OCI-M2 (cell line): ENCODE data around the gene MAN2C1.
"Not testable (repeated sequence)": the region's sequence is repeated elsewhere in the genome, so short reads cannot be mapped to it uniquely, and the experiment has no call there.

Experiments used
- DNase-seq: peaks from one replicate; lab custom pipeline; 2025; ENCODE audit not compliant: unreplicated experiment; lab: John Stamatoyannopoulos, UW

The MAN2C1 gene

DNA sequence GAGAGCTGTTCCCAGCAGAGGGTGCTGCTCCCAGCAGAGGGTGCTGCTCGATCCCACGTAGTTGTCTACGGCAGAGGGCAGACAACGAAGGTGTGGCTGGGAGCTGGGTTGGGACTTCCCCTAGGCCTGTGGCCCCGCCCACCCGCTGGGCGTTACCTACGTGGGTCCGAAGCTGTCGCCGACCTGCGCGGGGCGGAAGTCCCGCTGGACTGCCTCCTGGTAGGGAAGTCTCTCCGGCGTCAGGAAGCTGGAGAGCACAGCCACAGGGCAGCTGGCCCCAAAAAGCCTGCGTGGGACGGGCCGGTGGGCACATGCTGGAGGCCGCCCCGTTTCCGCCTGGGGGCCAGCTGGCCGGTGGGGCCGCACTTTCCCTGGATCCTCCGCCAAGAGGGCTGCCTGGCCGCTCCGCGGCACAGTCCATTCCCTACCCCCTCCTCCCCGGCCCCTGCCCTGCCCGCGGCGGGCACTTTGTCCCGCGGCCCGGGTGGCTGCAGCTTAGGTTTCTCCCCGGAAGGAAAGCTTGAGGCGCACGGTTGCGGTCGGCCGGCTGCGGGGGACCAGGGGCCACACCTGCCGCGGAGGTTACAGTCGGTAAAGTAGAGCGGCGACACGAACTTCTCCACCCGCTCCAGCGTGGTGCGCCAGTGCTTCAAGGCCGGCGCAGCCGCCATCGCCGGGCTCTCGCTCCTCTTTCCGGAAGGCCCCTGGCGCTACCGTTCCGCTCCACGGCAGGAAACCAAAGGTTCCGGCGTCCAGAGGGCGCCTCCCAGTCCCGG is at the start of gene MAN2C1:
TSS of gene MAN2C1 (minus strand) at position 695 of the 776 bp plus-strand sequence. CDS start at position 671, 24 bp downstream.
- peak; percentile 80 for DNase-seq

DNA sequence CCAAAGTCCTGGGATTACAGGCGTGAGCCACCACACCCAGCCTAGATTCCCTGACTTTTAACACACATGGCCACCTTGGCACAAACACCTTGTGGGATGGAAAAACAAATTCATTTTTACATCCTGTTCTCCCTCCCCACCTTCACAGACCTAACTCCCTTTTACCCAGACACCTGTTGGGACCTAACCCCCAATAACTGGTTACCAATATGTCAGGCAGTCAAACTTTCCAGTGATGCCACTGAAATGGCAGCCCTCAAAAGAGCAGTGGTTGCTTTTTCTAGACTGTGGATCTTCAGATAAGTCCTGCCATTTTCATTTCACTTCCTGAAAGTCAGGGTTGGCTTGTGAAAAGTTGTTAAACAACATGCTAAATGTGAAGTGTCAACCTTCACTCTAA is 48.2 kb upstream of the MAN2C1 start:
- DNase-seq: no peak

DNA sequence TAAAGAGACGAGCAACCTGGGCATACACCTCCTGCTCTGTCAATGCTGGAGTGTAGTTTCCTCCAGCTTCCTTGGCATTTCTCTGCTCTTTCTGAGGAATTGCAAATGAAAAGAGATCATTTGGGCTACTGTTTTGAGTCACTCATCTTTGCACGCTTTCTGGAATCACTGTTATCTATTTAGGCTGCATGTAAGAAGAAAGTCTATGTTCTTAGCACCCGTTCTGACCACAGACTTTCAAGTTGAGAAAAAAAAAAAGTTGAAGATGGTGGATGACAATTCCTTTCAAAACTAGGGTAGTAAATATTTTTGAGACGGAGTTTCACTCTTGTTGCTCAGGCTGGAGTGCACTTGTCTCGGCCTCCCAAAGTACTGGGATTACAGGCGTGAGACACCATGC is 41.8 kb upstream of the MAN2C1 start:
- DNase-seq: no peak

GRCh38 chr15:75407083-75407482 is 38.7 kb upstream of the MAN2C1 start:
- DNase-seq: no peak

- DNase-seq: no peak
These were observed 35.5 kb upstream of the MAN2C1 start for GRCh38 chr15:75403892-75404291.

- no peak for DNase-seq
These were observed 29.1 kb upstream of the MAN2C1 start for GRCh38 chr15:75397494-75397893.

DNA sequence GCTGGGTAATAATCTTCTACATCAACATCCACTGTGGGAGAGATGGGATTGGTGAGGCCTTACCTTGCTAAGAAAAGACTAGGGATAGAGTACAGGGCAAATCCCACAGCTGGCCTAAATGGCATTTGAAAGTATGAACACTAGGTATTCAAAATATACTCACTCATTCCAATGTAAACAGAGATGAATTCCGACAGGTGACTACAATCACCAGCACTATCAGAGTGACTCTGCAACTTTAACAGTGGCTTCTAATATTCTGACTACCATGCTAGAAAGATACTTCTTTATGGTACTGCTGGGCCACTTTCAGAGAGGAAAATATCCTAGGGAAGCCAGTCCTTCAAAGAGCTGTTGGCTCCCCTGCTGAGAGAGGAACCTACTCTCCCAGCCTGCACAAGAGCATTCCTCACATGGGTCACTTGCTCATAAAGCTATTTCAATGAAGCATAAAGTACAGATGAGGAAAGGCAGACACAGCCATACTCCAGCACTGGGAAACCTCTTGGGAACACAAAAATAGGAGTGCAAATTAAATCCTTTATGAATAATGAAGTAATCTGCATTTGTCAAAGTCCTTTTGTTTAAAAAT is 21.5 kb upstream of the MAN2C1 start:
- no peak for DNase-seq

DNA sequence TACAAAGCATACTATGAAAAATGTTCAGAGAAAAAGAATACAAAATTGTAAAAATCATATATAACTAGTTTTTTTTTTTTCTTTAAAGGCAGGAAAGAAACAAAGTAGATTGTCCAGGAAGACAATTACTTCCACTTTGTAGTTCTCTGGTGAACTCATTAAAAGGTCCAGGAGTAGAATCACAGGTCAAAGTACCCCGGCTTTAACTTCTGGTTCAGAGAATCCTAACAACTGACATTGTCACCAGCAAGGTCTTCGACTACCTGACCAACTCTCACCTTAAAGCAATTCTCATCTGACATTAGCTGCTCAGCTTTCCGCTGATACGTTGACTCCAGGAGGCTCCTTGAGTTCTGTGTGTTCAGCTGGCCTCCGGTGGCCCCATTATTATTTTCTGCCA is 15.6 kb upstream of the MAN2C1 start:
- not testable (repeated sequence) for DNase-seq

- no peak for DNase-seq
These were observed 12.4 kb upstream of the MAN2C1 start for GRCh38 chr15:75380773-75381172.

- DNase-seq: no peak
These were observed 3.7 kb upstream of the MAN2C1 start for GRCh38 chr15:75371901-75372688.

- DNase-seq: no peak
These were observed 3.1 kb upstream of the MAN2C1 start for GRCh38 chr15:75371486-75371885.

DNA sequence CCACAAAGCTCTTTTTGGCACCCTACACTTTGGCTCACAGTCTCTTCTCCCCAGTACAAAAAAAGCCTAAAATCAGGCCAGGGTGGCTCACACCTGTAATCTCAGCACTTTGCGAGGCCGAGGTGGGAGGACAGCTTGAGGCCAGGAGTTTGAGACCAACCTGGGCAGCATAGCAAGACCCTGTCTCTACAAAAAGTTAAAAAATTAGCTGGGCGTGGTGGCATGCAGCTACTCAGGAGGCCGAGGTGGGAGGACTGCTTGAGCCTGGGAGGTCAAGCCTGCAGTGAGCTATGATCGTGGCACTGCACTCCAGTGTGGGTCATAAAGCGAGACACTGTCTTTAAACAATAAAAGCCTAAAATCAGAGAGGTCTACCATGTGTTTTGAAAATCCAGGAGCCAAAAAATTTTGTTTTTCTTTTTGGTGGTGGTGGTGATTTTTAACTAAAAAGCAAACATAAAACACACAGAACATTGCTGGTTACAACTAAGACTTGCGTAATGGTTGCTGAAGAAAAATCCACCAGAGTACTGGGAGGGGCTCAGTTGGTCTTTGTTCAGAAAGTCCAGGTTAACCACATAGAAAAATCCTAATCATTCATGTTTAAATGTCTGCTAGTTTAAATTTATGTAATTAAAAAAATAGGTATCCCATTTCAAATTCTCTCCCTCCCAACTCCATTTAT is 1.6 kb upstream of the MAN2C1 start:
- DNase-seq: no peak

- DNase-seq: no peak
These were observed 357 bp upstream of the MAN2C1 start for GRCh38 chr15:75368689-75369239.

- DNase-seq: no peak
These were observed 948 bp downstream of the MAN2C1 start for GRCh38 chr15:75367406-75367912.

DNA sequence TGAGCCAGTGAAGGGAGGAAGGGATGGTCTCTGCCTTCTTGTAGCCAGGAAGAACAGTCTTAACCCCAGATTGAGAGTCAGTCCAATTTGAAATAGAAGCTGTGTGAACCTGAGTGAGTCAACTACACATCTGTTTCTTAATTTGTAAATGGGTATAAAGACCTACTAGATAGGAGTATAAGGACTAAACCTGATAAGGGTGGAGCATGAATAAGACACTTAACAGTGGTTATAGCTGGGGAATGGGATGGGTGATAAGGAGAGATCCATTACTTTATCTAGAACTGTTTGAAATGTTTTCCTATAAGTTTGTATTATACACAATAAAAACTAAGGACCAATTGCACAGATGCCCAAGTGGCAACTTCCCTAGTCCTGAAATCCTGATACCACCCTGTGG is 1.4 kb downstream of the MAN2C1 start:
- no peak for DNase-seq

GRCh38 chr15:75366163-75366562 is 2.2 kb downstream of the MAN2C1 start:
- DNase-seq: no peak

DNA sequence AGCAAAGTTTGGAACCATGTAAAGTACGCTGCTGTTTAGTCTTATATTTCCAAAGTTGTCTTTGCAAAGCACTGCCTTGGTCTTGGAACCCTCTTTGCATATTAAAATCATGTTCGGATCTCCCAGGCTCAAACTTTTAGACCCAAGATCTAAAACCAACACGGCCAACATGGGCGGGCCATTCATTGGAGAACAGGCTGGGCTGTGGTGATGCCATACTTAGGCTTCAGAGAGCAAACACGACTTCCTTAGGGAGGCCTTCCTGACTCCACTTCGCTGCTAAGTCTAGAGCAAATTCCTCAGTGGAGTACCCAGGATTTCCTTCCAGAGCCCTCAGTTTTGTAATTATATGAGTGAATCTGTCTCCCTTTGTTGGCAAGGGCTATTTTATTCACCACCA is 3.5 kb downstream of the MAN2C1 start:
- DNase-seq: no peak

GRCh38 chr15:75363786-75364185 is 4.6 kb downstream of the MAN2C1 start:
- no peak for DNase-seq

GRCh38 chr15:75362642-75363249 is 5.7 kb downstream of the MAN2C1 start:
- no peak for DNase-seq

- no peak for DNase-seq
These were observed 6.3 kb downstream of the MAN2C1 start for GRCh38 chr15:75361989-75362641.
